HepG2 (cell line): ENCODE data around the gene SMO. TPM values are rescaled to one million over a fixed set of nuclear protein-coding genes. Genes with fewer than 3 reads are reported as not detected.

ENCODE experiments used
- DNMT3B ChIP-seq: conservative IDR thresholded peaks from 2 replicates; pipeline ENCODE4 v1.6.1; 2016; ENCODE audit warnings: missing biosample characterization, control low read depth
- EED ChIP-seq: sonication (generic); formaldehyde crosslinking; IDR thresholded peaks from 2 replicates; pipeline ENCODE4 v1.5.0; 2020; ENCODE audit warnings: mild to moderate bottlenecking, missing genetic modification reagents
- PCBP2 ChIP-seq: fragments of 200-400 bp; formaldehyde crosslinking; optimal IDR thresholded peaks from 2 replicates; pipeline ENCODE3; 2018; ENCODE audit warnings: low read length, low read depth; ENCODE audit not compliant: poor library complexity, severe bottlenecking
- RBAK ChIP-seq: sonication (generic); formaldehyde crosslinking; IDR thresholded peaks from 2 replicates; pipeline ENCODE4 v1.5.1; 2020; ENCODE audit warnings: mild to moderate bottlenecking, missing genetic modification reagents
- STAG1 ChIP-seq: sonication (generic); formaldehyde crosslinking; IDR thresholded peaks from 2 replicates; pipeline ENCODE4 v1.4.0; 2020; ENCODE audit warnings: missing genetic modification reagents
- TMF1 ChIP-seq: sonication (generic); formaldehyde crosslinking; IDR thresholded peaks from 2 replicates; pipeline ENCODE4 v1.8.1; 2022; ENCODE audit warnings: low read depth, missing genetic modification reagents
- ZBTB42 ChIP-seq: sonication (generic); formaldehyde crosslinking; IDR thresholded peaks from 2 replicates; pipeline ENCODE4 v1.5.0; 2020; ENCODE audit warnings: mild to moderate bottlenecking, missing genetic modification reagents
- ZNF335 ChIP-seq: sonication (generic); formaldehyde crosslinking; IDR thresholded peaks from 2 replicates; pipeline ENCODE4 v1.4.0; 2020; ENCODE audit warnings: missing genetic modification reagents
- ZNF460 ChIP-seq: sonication (generic); formaldehyde crosslinking; IDR thresholded peaks from 2 replicates; pipeline ENCODE4 v1.5.1; 2020; ENCODE audit warnings: missing genetic modification reagents, mild to moderate bottlenecking, borderline replicate concordance
- ZNF615 ChIP-seq: sonication (generic); formaldehyde crosslinking; IDR thresholded peaks from 2 replicates; pipeline ENCODE4 v1.5.0; 2020; ENCODE audit warnings: mild to moderate bottlenecking, missing genetic modification reagents, borderline replicate concordance
- ZSCAN25 ChIP-seq: sonication (generic); formaldehyde crosslinking; IDR thresholded peaks from 2 replicates; pipeline ENCODE4 v1.8.0; 2022; ENCODE audit warnings: mild to moderate bottlenecking, missing genetic modification reagents
- polyA plus RNA-seq, 8 experiments: library from polyadenylated mRNA; depleted of rRNA in 3 of 8; stranded (reverse) in 7 of 8; unstranded in 1 of 8; fragments of >200 nt; fragmentation: Illumina TruSeq in 4 of 8; extraction: Trizol in 4 of 8; gene quantifications; 2 replicates each; pipeline versions ENCODE4 v1.2.1 to v1.2.3, GENCODE V29; 2011 to 2016; ENCODE audit warnings: low read depth in 4 of 8, missing spikeins in 1 of 8, mixed read lengths in 1 of 8; ENCODE audit not compliant: insufficient read depth in 1 of 8
- total RNA-seq, 5 experiments: library from RNA; depleted of rRNA; stranded (reverse); fragments of >200 nt; fragmentation: Illumina TruSeq; extraction: Trizol; gene quantifications; 2 replicates each; pipeline ENCODE4 v1.2.3, GENCODE V29; 2016; ENCODE audit warnings: low read depth in 1 of 5
- TF ChIP-seq, protein P1 (sequence below): sonication (generic); formaldehyde crosslinking; IDR thresholded peaks from 2 replicates; pipeline ENCODE4 v1.4.0; 2020; ENCODE audit warnings: mild to moderate bottlenecking, missing genetic modification reagents
- TF ChIP-seq, protein P2 (sequence below): sonication (generic); formaldehyde crosslinking; IDR thresholded peaks from 2 replicates; pipeline ENCODE4 v1.5.0; 2020; ENCODE audit warnings: mild to moderate bottlenecking, missing genetic modification reagents
- TF ChIP-seq, protein P3 (sequence below), 2 experiments: sonication (generic) in 1 of 2; formaldehyde crosslinking in 1 of 2; IDR thresholded peaks; 2 replicates each; pipeline versions ENCODE4 v1.5.1 to v1.6.1; 2011 to 2020; ENCODE audit warnings: borderline replicate concordance in 1 of 2, low read depth in 1 of 2, low read length in 1 of 2, mild to moderate bottlenecking in 1 of 2, missing genetic modification reagents in 1 of 2, moderate library complexity in 1 of 2
- TF ChIP-seq, protein P4 (sequence below): sonication (generic); IDR thresholded peaks from 2 replicates; pipeline ENCODE4 v1.6.1; 2016; ENCODE audit warnings: low read depth, borderline replicate concordance

The SMO gene
- total and polyA plus RNA-seq, 2 of the 13 experiments (the other 11 are each of a cell fraction or from before 2014, with no cell fraction given): 23.8 to 32.3 TPM

DNA sequence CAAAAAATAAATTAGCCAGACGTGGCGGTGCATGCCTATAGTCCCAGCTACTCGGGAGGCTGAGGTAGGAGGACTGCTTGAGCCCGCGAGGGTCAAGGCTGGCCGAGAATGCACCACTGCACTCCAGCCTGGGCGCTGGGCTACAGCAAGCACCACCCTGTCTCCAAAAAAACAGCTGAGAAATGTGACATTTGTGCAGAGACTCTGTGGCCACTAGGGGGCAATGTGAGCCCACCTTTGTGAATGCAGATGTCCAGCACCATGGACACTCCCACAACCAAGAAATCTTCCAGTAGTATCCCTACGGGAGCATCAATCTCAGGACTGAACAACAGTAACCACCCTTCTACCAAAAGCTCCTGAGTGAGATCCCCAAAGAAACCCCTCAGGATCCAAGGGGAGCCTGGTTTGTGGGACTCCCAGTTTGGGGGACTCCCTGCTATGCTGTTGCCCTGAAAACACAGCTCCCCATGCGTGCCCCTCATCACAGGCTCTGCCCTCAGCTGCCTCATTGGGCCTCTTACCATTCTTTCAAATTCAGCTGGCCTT lies 30.2 kb downstream of the SMO start (continued):
- TF ChIP-seq, protein P1, sequence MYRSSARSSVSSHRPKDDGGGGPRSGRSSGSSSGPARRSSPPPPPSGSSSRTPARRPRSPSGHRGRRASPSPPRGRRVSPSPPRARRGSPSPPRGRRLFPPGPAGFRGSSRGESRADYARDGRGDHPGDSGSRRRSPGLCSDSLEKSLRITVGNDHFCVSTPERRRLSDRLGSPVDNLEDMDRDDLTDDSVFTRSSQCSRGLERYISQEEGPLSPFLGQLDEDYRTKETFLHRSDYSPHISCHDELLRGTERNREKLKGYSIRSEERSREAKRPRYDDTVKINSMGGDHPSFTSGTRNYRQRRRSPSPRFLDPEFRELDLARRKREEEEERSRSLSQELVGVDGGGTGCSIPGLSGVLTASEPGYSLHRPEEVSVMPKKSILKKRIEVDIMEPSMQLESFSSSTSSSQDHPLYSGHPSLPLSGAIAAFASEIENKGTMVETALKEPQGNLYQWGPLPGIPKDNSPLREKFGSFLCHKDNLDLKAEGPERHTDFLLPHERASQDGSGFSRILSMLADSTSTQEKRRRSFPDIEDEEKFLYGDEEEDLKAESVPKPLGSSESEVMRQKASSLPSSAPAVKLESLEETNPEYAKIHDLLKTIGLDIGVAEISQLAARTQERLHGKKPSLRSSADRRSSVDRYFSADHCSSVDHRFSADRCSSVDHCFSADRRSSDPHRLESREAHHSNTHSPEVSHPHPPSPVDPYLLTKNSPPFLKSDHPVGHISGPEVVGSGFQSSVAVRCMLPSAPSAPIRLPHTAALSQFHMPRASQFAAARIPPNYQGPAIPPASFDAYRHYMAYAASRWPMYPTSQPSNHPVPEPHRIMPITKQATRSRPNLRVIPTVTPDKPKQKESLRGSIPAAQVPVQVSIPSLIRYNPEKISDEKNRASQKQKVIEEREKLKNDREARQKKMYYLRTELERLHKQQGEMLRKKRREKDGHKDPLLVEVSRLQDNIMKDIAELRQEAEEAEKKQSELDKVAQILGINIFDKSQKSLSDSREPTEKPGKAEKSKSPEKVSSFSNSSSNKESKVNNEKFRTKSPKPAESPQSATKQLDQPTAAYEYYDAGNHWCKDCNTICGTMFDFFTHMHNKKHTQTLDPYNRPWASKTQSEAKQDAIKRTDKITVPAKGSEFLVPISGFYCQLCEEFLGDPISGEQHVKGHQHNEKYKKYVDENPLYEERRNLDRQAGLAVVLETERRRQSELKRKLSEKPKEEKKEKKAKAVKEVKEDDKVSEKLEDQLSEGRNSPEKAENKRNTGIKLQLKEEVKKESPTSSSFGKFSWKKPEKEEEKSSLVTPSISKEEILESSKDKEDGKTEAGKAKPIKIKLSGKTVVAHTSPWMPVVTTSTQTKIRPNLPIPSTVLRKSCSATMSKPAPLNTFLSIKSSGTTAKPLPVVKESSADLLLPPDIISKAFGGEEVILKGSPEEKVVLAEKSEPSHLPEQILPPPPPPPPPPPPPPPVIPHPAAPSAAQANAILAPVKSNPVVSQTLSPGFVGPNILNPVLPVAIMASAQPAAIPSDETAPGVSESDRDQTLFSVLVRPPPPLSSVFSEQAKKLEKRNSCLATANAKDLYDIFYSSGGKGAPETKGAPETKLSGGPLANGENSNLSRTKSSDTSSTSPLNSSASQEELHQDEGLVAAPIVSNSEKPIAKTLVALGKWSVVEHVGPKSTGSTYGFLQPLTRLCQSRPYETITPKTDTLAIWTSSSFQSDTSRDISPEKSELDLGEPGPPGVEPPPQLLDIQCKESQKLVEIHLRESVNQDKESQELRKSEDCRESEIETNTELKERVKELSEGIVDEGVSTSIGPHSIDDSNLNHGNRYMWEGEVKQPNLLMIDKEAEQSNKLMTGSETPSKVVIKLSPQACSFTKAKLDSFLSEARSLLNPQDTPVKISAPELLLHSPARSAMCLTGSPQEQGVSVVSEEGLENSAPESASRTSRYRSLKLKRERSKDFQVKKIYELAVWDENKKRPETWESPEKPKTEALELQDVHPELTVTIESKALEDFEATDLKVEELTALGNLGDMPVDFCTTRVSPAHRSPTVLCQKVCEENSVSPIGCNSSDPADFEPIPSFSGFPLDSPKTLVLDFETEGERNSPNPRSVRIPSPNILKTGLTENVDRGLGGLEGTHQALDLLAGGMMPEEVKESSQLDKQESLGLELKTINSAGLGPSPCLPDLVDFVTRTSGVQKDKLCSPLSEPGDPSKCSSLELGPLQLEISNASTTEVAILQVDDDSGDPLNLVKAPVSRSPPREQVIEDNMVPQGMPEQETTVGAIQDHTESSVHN (CRISPR knock-in tag): no peak
- TF ChIP-seq, protein P2, sequence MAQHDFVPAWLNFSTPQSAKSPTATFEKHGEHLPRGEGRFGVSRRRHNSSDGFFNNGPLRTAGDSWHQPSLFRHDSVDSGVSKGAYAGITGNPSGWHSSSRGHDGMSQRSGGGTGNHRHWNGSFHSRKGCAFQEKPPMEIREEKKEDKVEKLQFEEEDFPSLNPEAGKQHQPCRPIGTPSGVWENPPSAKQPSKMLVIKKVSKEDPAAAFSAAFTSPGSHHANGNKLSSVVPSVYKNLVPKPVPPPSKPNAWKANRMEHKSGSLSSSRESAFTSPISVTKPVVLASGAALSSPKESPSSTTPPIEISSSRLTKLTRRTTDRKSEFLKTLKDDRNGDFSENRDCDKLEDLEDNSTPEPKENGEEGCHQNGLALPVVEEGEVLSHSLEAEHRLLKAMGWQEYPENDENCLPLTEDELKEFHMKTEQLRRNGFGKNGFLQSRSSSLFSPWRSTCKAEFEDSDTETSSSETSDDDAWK (CRISPR knock-in tag): no peak
- TF ChIP-seq ZNF460 (CRISPR knock-in tag) (no peak), TMF1 (CRISPR knock-in tag) (no peak), ZNF335 (no peak), STAG1 (CRISPR knock-in tag) (peak; percentile 95), ZNF615 (CRISPR knock-in tag) (no peak), PCBP2 (no peak), ZSCAN25 (CRISPR knock-in tag) (no peak), ZBTB42 (no peak), DNMT3B (no peak), EED (CRISPR knock-in tag) (no peak), RBAK (CRISPR knock-in tag) (no peak)
- TF ChIP-seq, protein P3, sequence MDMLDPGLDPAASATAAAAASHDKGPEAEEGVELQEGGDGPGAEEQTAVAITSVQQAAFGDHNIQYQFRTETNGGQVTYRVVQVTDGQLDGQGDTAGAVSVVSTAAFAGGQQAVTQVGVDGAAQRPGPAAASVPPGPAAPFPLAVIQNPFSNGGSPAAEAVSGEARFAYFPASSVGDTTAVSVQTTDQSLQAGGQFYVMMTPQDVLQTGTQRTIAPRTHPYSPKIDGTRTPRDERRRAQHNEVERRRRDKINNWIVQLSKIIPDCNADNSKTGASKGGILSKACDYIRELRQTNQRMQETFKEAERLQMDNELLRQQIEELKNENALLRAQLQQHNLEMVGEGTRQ (IDR thresholded peaks at IDR 0.05; ENCODE audit: low read depth, low read length): no peak
- TF ChIP-seq, protein P3 (CRISPR knock-in tag; IDR thresholded peaks at IDR 0.05; ENCODE audit: borderline replicate concordance): no peak
- TF ChIP-seq, protein P4, sequence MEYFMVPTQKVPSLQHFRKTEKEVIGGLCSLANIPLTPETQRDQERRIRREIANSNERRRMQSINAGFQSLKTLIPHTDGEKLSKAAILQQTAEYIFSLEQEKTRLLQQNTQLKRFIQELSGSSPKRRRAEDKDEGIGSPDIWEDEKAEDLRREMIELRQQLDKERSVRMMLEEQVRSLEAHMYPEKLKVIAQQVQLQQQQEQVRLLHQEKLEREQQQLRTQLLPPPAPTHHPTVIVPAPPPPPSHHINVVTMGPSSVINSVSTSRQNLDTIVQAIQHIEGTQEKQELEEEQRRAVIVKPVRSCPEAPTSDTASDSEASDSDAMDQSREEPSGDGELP: peak; percentile 90
